Mammary epithelial cell (primary cell): Measurements from ENCODE around the gene SOX8.

Source experiments
- CTCF ChIP-seq, 2 donors: IDR thresholded peaks in 1 of 2; conservative IDR thresholded peaks in 1 of 2; 2 replicates each; pipeline ENCODE4 v1.5.1; 2011 to 2012; ENCODE audit warnings: inconsistent platforms in 2 of 2, low read length in 2 of 2, mild to moderate bottlenecking in 2 of 2, control low read depth in 1 of 2, low read depth in 1 of 2; ENCODE audit not compliant: insufficient read depth in 1 of 2; ENCODE audit errors: extremely low read depth in 1 of 2
- EZH2 ChIP-seq: IDR thresholded peaks from 2 replicates; pipeline ENCODE4 v1.6.1; 2012; ENCODE audit warnings: low read length, inconsistent platforms, borderline replicate concordance

- TF ChIP-seq CTCF (conservative IDR thresholded peaks at IDR 0.05 in 1 of 2, IDR thresholded peaks at IDR 0.05 in 1 of 2; ENCODE audit: extremely low read depth in 1 of 2, insufficient read depth in 1 of 2, low read depth in 1 of 2, low read length in 2 of 2) (no peak), EZH2 (no peak)
Measured at GRCh38 chr16:972316-973002, 9.1 kb upstream of the SOX8 start.
